Sigmoid colon (tissue), 7 donors: Measurements from ENCODE around the gene VEGFD. TPM values are rescaled to one million over a fixed set of nuclear protein-coding genes. Genes with fewer than 3 reads are reported as not detected.

ENCODE experiments used
- DNase-seq: peaks from one replicate; pipeline ENCODE4 v3.0.0-alpha.2; 2019
- H3K27ac ChIP-seq, 4 donors: fragments of 200-600 bp; sonication (generic); one replicate each; pipeline ENCODE4 v1.5.1; 2016 to 2019; ENCODE audit warnings: mild to moderate bottlenecking in 1 of 4
- H3K27me3 ChIP-seq, 3 donors: fragments of 200-600 bp; sonication (generic); one replicate each; pipeline ENCODE4 v1.5.1; 2019; ENCODE audit warnings: mild to moderate bottlenecking in 1 of 3
- H3K36me3 ChIP-seq, 4 donors: fragments of 200-600 bp; sonication (generic); one replicate each; pipeline ENCODE4 v1.5.1; 2016 to 2019
- H3K4me1 ChIP-seq, 4 donors: fragments of 200-600 bp; sonication (generic); one replicate each; pipeline ENCODE4 v1.5.1; 2017 to 2019
- H3K4me3 ChIP-seq, 4 donors: fragments of 200-600 bp; sonication (generic); one replicate each; pipeline ENCODE4 v1.5.1; 2017 to 2019; ENCODE audit warnings: mild to moderate bottlenecking in 2 of 4, moderate library complexity in 1 of 4
- H3K9me3 ChIP-seq, 4 donors: fragments of 200-600 bp in 3 of 4; sonication (generic) in 3 of 4; one replicate each; pipeline versions ENCODE4 v1.5.1 to v1.6.1; 2013 to 2019
- EP300 ChIP-seq, 4 donors: sonication (generic); formaldehyde crosslinking; IDR thresholded peaks; one replicate each; pipeline ENCODE4 v1.6.1; 2017; ENCODE audit warnings: antibody characterized with exemption in 4 of 4
- POLR2A ChIP-seq, 2 donors: fragments of 450-650 bp; IDR thresholded peaks; one replicate each; pipeline ENCODE4 v1.6.1; 2016; ENCODE audit warnings: antibody characterized with exemption in 2 of 2, mild to moderate bottlenecking in 2 of 2, moderate library complexity in 2 of 2
- POLR2AphosphoS5 ChIP-seq, 4 donors: sonication (generic); formaldehyde crosslinking; IDR thresholded peaks; one replicate each; pipeline ENCODE4 v1.6.1; 2017; ENCODE audit warnings: antibody characterized with exemption in 4 of 4
- WGBS, 2 donors: extraction: QIAGEN DNeasy Blood & Tissue Kit; methylation state at CpG; one replicate each; pipeline ENCODE4 v1.1.7; 2013; 5-methylcytosine and 5-hydroxymethylcytosine counted together
- intact Hi-C: fragments of 100-400 bp; cut with DNase I; formaldehyde crosslinking; loops from one replicate; pipeline ENCODE4 v1.15.1; 2023
- polyA plus RNA-seq, 3 donors: library from polyadenylated mRNA; stranded (reverse); fragments of 200-250 nt; gene quantifications; one replicate each; pipeline ENCODE4 v1.2.3, GENCODE V29; 2013
- total RNA-seq, 4 donors: library from RNA; depleted of rRNA; stranded (reverse); fragments of >200 nt; gene quantifications; one replicate each; pipeline ENCODE4 v1.1.0, GENCODE V29; 2016
- TF ChIP-seq, protein P1 (sequence below), 4 experiments: fragments of 450-650 bp in 3 of 4; fragments of 200-600 bp in 1 of 4; IDR thresholded peaks; one replicate each; pipeline ENCODE4 v1.5.1; 2016 to 2019; ENCODE audit warnings: antibody characterized with exemption in 4 of 4, mild to moderate bottlenecking in 3 of 4, moderate library complexity in 2 of 4
- donor health status: healthy with polysubstance abuse.
- donor health status: Bipolar disorder and iron deficiency.
- donor health status: healthy.

Gene VEGFD
- total and polyA plus RNA-seq, 7 donors = 0.41 to 11.4 (median 2.9) TPM; not detected in 1

DNA sequence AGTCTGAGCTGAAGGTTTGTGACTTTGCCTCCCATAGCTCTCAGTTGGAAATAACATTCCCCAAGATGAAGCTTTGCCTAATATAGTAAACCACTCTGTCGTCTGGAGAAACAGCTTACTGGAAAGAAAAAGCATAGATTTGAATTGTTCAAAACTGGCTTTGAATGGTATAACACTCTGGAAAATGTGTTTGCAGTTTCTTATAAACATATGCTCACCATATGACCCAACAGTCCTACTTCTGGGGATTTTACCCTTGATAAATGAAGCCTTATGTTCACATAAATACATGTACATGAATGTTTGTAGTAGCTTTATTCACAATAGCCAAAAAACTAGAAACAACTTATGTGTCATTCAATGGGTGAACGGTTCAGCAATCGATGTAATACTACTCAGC is 10.2 kb downstream of the VEGFD start:
- Histone ChIP-seq H3K27ac (no peak overlapping the region), H3K4me3 (no peak overlapping the region), H3K9me3 (no peaks in the 10 kb centered on the region), H3K4me1 (no peaks in the 10 kb centered on the region), H3K27me3 (no peaks in the 10 kb centered on the region), H3K36me3 (no peaks in the 10 kb centered on the region)
- no peak for DNase-seq
- intact Hi-C loops = no loop called here
- 76 to 78% methylated on average over 3 of the region's 3 CpGs for WGBS, 2 donors
- TF ChIP-seq, protein P1, sequence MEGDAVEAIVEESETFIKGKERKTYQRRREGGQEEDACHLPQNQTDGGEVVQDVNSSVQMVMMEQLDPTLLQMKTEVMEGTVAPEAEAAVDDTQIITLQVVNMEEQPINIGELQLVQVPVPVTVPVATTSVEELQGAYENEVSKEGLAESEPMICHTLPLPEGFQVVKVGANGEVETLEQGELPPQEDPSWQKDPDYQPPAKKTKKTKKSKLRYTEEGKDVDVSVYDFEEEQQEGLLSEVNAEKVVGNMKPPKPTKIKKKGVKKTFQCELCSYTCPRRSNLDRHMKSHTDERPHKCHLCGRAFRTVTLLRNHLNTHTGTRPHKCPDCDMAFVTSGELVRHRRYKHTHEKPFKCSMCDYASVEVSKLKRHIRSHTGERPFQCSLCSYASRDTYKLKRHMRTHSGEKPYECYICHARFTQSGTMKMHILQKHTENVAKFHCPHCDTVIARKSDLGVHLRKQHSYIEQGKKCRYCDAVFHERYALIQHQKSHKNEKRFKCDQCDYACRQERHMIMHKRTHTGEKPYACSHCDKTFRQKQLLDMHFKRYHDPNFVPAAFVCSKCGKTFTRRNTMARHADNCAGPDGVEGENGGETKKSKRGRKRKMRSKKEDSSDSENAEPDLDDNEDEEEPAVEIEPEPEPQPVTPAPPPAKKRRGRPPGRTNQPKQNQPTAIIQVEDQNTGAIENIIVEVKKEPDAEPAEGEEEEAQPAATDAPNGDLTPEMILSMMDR (IDR thresholded peaks at IDR 0.05) = no peak
- TF ChIP-seq POLR2AphosphoS5 (IDR thresholded peaks at IDR 0.05) = no peak
- no peak for TF ChIP-seq EP300 (IDR thresholded peaks at IDR 0.05)
- no peak for TF ChIP-seq POLR2A (IDR thresholded peaks at IDR 0.05)

DNA sequence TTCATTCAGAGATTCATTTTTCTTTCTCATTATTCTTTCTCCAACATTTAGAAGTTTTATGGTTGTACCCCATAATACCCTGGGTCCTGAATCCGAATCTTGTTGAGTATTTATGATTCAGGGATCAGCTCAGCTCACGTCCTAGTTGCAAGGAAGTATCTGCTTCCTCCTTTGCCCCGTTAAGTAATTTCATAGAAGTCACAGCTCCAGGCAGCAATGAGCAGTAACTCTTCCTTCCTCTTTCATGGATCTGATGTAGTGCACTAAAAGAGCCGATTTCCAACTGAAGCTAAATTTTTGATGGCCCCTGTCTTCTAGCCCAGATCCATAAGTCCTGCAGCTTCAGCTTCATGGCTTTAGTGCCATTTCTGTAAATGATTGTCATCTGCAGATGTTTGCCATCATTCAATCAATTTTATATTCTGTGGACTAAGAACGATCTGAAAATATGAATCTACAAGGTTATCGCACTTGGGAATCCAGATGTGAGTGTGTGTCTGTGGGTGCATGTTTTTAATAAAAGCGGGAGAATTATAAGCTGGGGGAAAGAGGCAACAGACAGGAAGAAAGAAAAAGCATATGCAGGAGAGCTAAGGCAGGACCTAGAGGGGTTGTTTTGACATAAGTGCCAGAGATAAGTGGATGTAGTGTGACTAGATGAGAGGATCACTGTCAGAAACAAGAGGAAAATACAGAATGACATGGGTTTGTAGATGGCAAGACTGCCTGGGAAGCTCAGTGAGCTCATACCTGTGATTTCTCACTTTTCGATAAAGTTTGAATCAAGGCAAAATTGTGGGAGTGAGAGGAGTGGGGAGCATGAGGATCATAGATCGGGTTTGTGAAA is 17.5 kb downstream of the VEGFD start:
- Histone ChIP-seq H3K27ac (no peak overlapping the region), H3K4me3 (no peak overlapping the region), H3K4me1 (no peaks in the 10 kb centered on the region), H3K9me3 (no peaks in the 10 kb centered on the region), H3K36me3 (no peaks in the 10 kb centered on the region), H3K27me3 (no peaks in the 10 kb centered on the region)
- no peak for DNase-seq
- 63 to 73% methylated on average over 9 of the region's 9 CpGs for WGBS, 2 donors
- TF ChIP-seq POLR2AphosphoS5 (IDR thresholded peaks at IDR 0.05) (no peak), EP300 (IDR thresholded peaks at IDR 0.05) (no peak), POLR2A (IDR thresholded peaks at IDR 0.05) (no peak)
- TF ChIP-seq, protein P1 (IDR thresholded peaks at IDR 0.05) = no peak
- intact Hi-C loops = no loop called here

DNA sequence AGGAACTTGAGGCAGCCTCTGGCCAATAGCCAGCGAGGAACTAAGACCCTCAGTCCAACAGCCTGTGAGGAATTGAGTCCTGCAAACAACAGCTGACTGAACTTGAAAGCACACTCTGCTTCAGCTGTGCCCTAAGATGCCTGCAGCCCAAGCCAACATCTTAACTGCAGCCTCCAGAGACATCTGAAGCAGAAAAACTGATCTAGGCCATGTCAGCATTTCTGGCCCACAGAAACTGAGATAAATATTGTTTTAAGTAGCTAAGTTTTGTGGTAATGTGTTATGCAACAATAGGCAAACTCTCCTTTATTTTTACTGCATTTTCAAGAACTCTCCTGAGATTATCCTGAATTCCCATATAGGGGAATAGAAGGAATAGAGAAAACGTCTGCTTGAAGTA is 24.5 kb downstream of the VEGFD start:
- intact Hi-C loops = no loop called here
- Histone ChIP-seq H3K4me3 (no peak overlapping the region), H3K4me1 (no peaks in the 10 kb centered on the region), H3K9me3 (no peaks in the 10 kb centered on the region), H3K27ac (no peak overlapping the region), H3K27me3 (no peaks in the 10 kb centered on the region), H3K36me3 (no peaks in the 10 kb centered on the region)
- no peak for DNase-seq
- WGBS, 2 donors = 79 to 80% methylated on average over 2 of the region's 2 CpGs
- no peak for TF ChIP-seq POLR2AphosphoS5 (IDR thresholded peaks at IDR 0.05)
- no peak for TF ChIP-seq POLR2A (IDR thresholded peaks at IDR 0.05)
- no peak for TF ChIP-seq EP300 (IDR thresholded peaks at IDR 0.05)
- TF ChIP-seq, protein P1 (IDR thresholded peaks at IDR 0.05) = no peak

DNA sequence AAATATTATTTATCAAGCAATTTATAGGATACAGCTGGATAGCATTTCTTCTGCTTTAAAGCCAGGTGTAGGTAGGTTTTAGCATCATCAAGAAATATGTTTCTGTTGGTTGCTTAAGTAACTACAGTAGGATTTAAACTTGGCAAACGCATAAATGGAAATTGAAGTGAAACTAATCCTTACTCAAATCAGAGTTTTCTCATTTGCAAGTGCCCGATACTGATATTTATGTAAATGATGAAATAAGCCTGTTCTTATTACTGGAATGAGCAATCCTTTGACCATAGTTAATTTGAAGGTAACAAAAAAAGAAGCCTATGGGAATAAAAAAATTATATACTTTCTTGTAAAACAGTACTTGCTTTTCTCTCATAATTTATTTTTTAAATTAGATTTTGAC is 25.7 kb downstream of the VEGFD start:
- Histone ChIP-seq H3K27ac (no peak overlapping the region), H3K9me3 (no peaks in the 10 kb centered on the region), H3K27me3 (no peaks in the 10 kb centered on the region), H3K4me1 (no peaks in the 10 kb centered on the region), H3K4me3 (no peak overlapping the region), H3K36me3 (no peaks in the 10 kb centered on the region)
- intact Hi-C loops = no loop called here
- DNase-seq = no peak
- TF ChIP-seq EP300 (IDR thresholded peaks at IDR 0.05) = no peak
- no peak for TF ChIP-seq POLR2A (IDR thresholded peaks at IDR 0.05)
- TF ChIP-seq POLR2AphosphoS5 (IDR thresholded peaks at IDR 0.05) = no peak
- TF ChIP-seq, protein P1 (IDR thresholded peaks at IDR 0.05) = no peak
- 80 to 81% methylated on average over 2 of the region's 2 CpGs for WGBS, 2 donors
